MG63 (cell line): ENCODE measurements around the gene CDC14B. TPM values are rescaled to one million over a fixed set of nuclear protein-coding genes. Genes with fewer than 3 reads are reported as not detected.
"Not testable (repeated sequence)": the region's sequence is repeated elsewhere in the genome, so short reads cannot be mapped to it uniquely, and the experiment has no call there.

Experiments
- DNase-seq: peaks from one replicate; pipeline ENCODE4 v3.0.0-alpha.2; 2020
- H3K27me3 ChIP-seq: fragments of 250-450 bp; sonication (Bioruptor Pico); 2 replicates; pipeline ENCODE4 v1.5.1; 2020; ENCODE audit warnings: mild to moderate bottlenecking, moderate library complexity
- H3K36me3 ChIP-seq: fragments of 250-450 bp; sonication (Bioruptor Pico); 2 replicates; pipeline ENCODE4 v1.5.1; 2020; ENCODE audit warnings: mild to moderate bottlenecking, moderate library complexity
- H3K4me3 ChIP-seq: fragments of 250-450 bp; sonication (Bioruptor Pico); 2 replicates; pipeline ENCODE4 v1.5.1; 2020; ENCODE audit warnings: mild to moderate bottlenecking, moderate library complexity
- H3K9me3 ChIP-seq: fragments of 250-450 bp; sonication (Bioruptor Pico); 2 replicates; pipeline ENCODE4 v1.5.1; 2020; ENCODE audit warnings: mild to moderate bottlenecking, moderate library complexity
- total RNA-seq: library from RNA; depleted of rRNA; stranded (reverse); fragments of >200 nt; shearing (Covaris generic); gene quantifications from 2 replicates; pipeline ENCODE4 v1.2.3, GENCODE V29; 2014; ENCODE audit warnings: low replicate concordance

Gene CDC14B
- total RNA-seq, 1 experiment from 2014 or later, result 4.0 TPM

- no peak for DNase-seq
- no peaks in the 10 kb centered on the region for H3K9me3 ChIP-seq
- H3K4me3 ChIP-seq, result peak overlapping the region; percentile 19
- H3K27me3 ChIP-seq, result no peaks in the 10 kb centered on the region
- H3K36me3 ChIP-seq, result no peaks in the 10 kb centered on the region
These were observed 8.3 kb downstream of the CDC14B start for GRCh38 chr9:96611302-96611701.

GRCh38 chr9:96609732-96610131 is 9.9 kb downstream of the CDC14B start:
- Histone ChIP-seq H3K27me3 (no peaks in the 10 kb centered on the region), H3K36me3 (no peaks in the 10 kb centered on the region), H3K9me3 (no peaks in the 10 kb centered on the region), H3K4me3 (no peak overlapping the region)
- DNase-seq, result no peak

- H3K27me3 ChIP-seq, result no peaks in the 10 kb centered on the region
- no peaks in the 10 kb centered on the region for H3K36me3 ChIP-seq
- no peak overlapping the region for H3K4me3 ChIP-seq
- H3K9me3 ChIP-seq, result no peaks in the 10 kb centered on the region
- no peak for DNase-seq
These were observed 11.7 kb downstream of the CDC14B start for GRCh38 chr9:96607971-96608370.

GRCh38 chr9:96605328-96605727 is 14.3 kb downstream of the CDC14B start:
- DNase-seq, result no peak

GRCh38 chr9:96604004-96604319 is 15.7 kb downstream of the CDC14B start:
- H3K9me3 ChIP-seq, result no peaks in the 10 kb centered on the region
- peak; percentile 56 for DNase-seq
- H3K36me3 ChIP-seq, result no peaks in the 10 kb centered on the region
- no peaks in the 10 kb centered on the region for H3K27me3 ChIP-seq
- no peak overlapping the region for H3K4me3 ChIP-seq

More at GRCh38 chr9:96605328-96605727, 14.3 kb downstream of the CDC14B start:
- no peaks in the 10 kb centered on the region for H3K9me3 ChIP-seq
- H3K36me3 ChIP-seq, result no peaks in the 10 kb centered on the region
- no peak overlapping the region for H3K4me3 ChIP-seq
- no peaks in the 10 kb centered on the region for H3K27me3 ChIP-seq

- Histone ChIP-seq H3K36me3 (no peaks in the 10 kb centered on the region), H3K9me3 (no peaks in the 10 kb centered on the region), H3K4me3 (no peak overlapping the region), H3K27me3 (no peaks in the 10 kb centered on the region)
- DNase-seq, result no peak
These were observed 16.2 kb downstream of the CDC14B start for GRCh38 chr9:96603305-96604003.

DNA sequence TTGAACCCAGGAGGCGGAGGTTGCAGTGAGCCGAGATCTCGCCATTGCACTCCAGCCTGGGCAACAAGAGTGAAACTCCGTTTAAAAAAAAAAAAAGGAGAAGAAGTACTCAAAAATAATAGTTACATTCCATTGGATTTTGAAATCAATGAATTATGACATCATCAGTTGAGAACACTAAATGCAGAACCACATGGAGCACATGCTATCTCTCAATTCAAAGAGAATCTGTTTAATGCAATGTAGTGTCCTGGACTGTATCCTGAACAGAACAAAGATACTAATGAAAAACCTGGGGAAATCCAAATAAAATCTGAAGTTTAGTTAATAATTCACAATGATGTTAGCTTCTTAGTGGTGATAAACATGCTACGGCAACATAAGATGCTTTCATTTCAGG is 20.3 kb downstream of the CDC14B start:
- H3K27me3 ChIP-seq, result no peaks in the 10 kb centered on the region
- H3K36me3 ChIP-seq, result no peaks in the 10 kb centered on the region
- no peak overlapping the region for H3K4me3 ChIP-seq
- no peaks in the 10 kb centered on the region for H3K9me3 ChIP-seq
- DNase-seq, result no peak

DNA sequence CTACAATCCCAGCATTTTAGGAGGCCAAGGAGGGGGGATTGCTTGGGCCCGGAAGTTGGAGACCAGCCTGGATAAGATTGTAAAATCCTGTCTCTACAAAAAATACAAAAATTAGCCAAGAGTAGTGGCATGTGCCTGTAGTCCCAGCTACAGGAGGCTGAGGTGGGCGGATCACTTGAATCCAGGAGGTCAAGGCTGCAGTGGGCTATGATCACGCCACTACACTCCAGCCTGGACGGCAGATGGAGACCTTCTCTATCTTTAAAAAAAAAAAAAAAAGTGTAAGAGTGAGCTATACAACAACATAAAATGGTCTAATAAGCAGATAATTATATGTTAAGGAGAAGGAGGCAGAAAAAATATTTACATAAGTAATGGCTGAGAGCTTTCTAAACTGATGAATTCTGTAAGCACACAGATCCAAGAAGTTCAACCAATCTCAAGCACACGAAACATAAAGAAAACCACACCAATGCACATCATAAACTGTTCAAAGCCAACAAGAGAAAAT is 23.0 kb downstream of the CDC14B start:
- DNase-seq, result no peak
- H3K9me3 ChIP-seq, result no peaks in the 10 kb centered on the region
- H3K27me3 ChIP-seq, result no peaks in the 10 kb centered on the region
- H3K36me3 ChIP-seq, result no peaks in the 10 kb centered on the region
- no peak overlapping the region for H3K4me3 ChIP-seq

GRCh38 chr9:96587338-96588315 is 32.0 kb downstream of the CDC14B start:
- no peak for DNase-seq
- Histone ChIP-seq H3K9me3 (no peaks in the 10 kb centered on the region), H3K36me3 (no peaks in the 10 kb centered on the region; the same call in 1 of the 2 replicates), H3K4me3 (no peak overlapping the region), H3K27me3 (no peaks in the 10 kb centered on the region)

DNA sequence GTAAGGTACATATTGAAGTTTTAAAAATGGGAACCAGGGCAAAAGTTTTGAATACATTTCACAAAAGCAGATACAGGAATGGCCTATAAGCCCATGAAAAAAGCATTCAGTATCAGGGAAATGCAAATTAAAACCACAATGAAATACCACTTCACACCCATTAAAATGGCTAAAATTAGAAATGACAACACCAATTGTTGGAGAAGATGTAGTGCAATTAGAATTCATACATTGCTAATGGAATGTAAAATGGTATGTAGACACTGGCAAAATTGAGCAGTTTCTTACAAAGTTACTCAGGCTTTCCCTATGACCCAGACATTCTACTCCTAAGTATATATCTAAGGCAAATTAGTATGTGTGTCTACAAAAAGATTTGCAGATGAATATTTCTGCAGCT is 34.2 kb downstream of the CDC14B start:
- Histone ChIP-seq H3K9me3 (no peaks in the 10 kb centered on the region), H3K36me3 (no peaks in the 10 kb centered on the region), H3K4me3 (no peak overlapping the region), H3K27me3 (no peaks in the 10 kb centered on the region)
- DNase-seq, result no peak

- not testable (repeated sequence) for DNase-seq, H3K36me3 ChIP-seq, H3K27me3 ChIP-seq, H3K4me3 ChIP-seq, H3K9me3 ChIP-seq
These were observed 37.4 kb downstream of the CDC14B start for GRCh38 chr9:96582199-96582598.

DNA sequence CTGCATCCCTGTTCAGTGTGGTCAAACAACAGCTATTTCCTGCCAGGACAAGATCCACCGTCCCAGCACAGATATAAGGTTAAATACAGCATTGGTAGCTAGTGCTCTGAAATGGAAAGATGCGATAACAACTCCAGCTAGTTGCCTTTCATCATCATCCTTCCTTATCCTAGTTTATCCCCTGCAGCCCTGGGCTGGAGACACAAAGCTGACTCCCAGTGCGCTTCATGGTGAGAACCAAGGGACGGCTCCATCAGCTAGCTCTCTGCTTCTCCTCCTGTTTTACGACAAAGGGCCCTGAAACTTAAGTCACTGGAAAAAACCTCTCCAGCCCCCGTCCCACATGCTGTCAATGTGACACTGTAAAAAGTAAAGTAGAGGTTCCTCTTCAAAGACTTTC is 37.9 kb downstream of the CDC14B start:
- DNase-seq, result no peak
- Histone ChIP-seq H3K36me3 (no peaks in the 10 kb centered on the region), H3K9me3 (no peaks in the 10 kb centered on the region), H3K27me3 (no peaks in the 10 kb centered on the region), H3K4me3 (no peak overlapping the region)

- no peaks in the 10 kb centered on the region for H3K9me3 ChIP-seq
- no peaks in the 10 kb centered on the region for H3K36me3 ChIP-seq
- H3K27me3 ChIP-seq, result no peaks in the 10 kb centered on the region
- no peak overlapping the region for H3K4me3 ChIP-seq
- DNase-seq, result no peak
These were observed 38.3 kb downstream of the CDC14B start for GRCh38 chr9:96581301-96581700.

GRCh38 chr9:96574931-96575351 is 44.7 kb downstream of the CDC14B start:
- Histone ChIP-seq H3K4me3 (peak overlapping the region; percentile 26), H3K36me3 (no peaks in the 10 kb centered on the region), H3K9me3 (no peaks in the 10 kb centered on the region), H3K27me3 (no peaks in the 10 kb centered on the region)
- no peak for DNase-seq

GRCh38 chr9:96574455-96574854 is 45.2 kb downstream of the CDC14B start:
- Histone ChIP-seq H3K9me3 (no peaks in the 10 kb centered on the region), H3K36me3 (no peaks in the 10 kb centered on the region), H3K4me3 (peak overlapping the region; percentile 26), H3K27me3 (no peaks in the 10 kb centered on the region)
- DNase-seq, result no peak

DNA sequence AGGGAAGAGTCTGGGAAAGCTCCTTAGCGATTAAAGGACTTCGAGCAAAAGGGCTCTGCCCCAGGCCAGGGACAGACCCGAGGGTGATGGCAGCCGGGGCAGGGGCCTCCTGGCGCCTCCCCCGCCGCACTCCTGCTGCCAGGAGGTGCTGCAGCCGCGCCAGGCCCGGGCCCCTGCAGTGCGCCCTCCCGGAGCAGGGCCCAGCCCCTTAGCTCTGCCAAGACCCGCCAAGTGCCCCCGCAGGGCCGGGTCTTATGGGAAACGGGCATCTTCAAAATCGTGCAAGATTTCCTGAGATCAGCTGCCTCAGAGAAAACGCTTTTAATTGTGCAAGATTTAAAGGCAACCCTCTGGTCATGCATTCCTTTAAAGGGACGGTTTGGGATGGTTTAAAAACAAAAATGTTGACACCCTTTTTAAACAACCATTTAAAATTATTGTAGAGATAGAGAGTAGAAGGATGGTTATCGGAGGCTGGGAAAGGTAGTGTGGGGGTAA is 52.4 kb downstream of the CDC14B start:
- DNase-seq, result no peak
- no peaks in the 10 kb centered on the region for H3K27me3 ChIP-seq
- peak overlapping the region; percentile 54 for H3K4me3 ChIP-seq
- no peaks in the 10 kb centered on the region for H3K36me3 ChIP-seq
- no peaks in the 10 kb centered on the region for H3K9me3 ChIP-seq

GRCh38 chr9:96566498-96567202 is 53.0 kb downstream of the CDC14B start:
- no peaks in the 10 kb centered on the region for H3K9me3 ChIP-seq
- H3K36me3 ChIP-seq, result no peaks in the 10 kb centered on the region
- H3K4me3 ChIP-seq, result peak overlapping the region; percentile 54
- H3K27me3 ChIP-seq, result no peaks in the 10 kb centered on the region
- peak; percentile 64 for DNase-seq
